ENCODE measurements around the gene TMED1. TPM values are rescaled to one million over a fixed set of nuclear protein-coding genes. Genes with fewer than 3 reads are reported as not detected.

TMED1 gene
- total and polyA plus RNA-seq, 2 donors (not counting 1 experiment from before 2014, with no cell fraction given), result 40.1 to 42.3 TPM

- H3K4me1 ChIP-seq (ENCODE audit: control insufficient read depth, extremely low read depth, insufficient read depth, low read length), result peaks cover 8% of the 10 kb centered on the region
- H4K20me1 ChIP-seq (ENCODE audit: control insufficient read depth, extremely low read depth, insufficient read depth, low read length), result no peaks in the 10 kb centered on the region
- peak overlapping the region; percentile 93 for H3K9ac ChIP-seq (ENCODE audit: insufficient read depth, low read length)
- H3K36me3 ChIP-seq (ENCODE audit: control insufficient read depth, insufficient read depth, low read length), result peaks cover 9% of the 10 kb centered on the region
- H3K9me3 ChIP-seq (ENCODE audit: control insufficient read depth, insufficient read depth, low read depth, low read length), result no peaks in the 10 kb centered on the region
- TF ChIP-seq, protein P1, sequence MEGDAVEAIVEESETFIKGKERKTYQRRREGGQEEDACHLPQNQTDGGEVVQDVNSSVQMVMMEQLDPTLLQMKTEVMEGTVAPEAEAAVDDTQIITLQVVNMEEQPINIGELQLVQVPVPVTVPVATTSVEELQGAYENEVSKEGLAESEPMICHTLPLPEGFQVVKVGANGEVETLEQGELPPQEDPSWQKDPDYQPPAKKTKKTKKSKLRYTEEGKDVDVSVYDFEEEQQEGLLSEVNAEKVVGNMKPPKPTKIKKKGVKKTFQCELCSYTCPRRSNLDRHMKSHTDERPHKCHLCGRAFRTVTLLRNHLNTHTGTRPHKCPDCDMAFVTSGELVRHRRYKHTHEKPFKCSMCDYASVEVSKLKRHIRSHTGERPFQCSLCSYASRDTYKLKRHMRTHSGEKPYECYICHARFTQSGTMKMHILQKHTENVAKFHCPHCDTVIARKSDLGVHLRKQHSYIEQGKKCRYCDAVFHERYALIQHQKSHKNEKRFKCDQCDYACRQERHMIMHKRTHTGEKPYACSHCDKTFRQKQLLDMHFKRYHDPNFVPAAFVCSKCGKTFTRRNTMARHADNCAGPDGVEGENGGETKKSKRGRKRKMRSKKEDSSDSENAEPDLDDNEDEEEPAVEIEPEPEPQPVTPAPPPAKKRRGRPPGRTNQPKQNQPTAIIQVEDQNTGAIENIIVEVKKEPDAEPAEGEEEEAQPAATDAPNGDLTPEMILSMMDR (conservative IDR thresholded peaks at IDR 0.05 in 1 of 2, IDR thresholded peaks at IDR 0.05 in 1 of 2; ENCODE audit: low read depth in 1 of 2, low read length in 2 of 2), result no peak
- no peak for TF ChIP-seq EZH2 (IDR thresholded peaks at IDR 0.05; ENCODE audit: low read length, missing control alignments)
- H3K79me2 ChIP-seq (ENCODE audit: control insufficient read depth, insufficient read depth, low read length), result no peaks in the 10 kb centered on the region
- H3K4me2 ChIP-seq (ENCODE audit: extremely low read depth, insufficient read depth, low read length), result peak overlapping the region; percentile 84
- peak; percentile 77 to 93 for DNase-seq (ENCODE audit: low read depth in 2 of 2)
- H3K27me3 ChIP-seq (ENCODE audit: control insufficient read depth, insufficient read depth, low read length), result no peaks in the 10 kb centered on the region
- H2AFZ ChIP-seq (ENCODE audit: low read length), result peak overlapping the region; percentile 85
- peak overlapping the region; percentile 97 for H3K27ac ChIP-seq (ENCODE audit: insufficient read depth, low read length)
- H3K4me3 ChIP-seq (replicated peaks in 1 of 4; ENCODE audit: control extremely low read depth in 1 of 4, insufficient read depth in 1 of 4, low read depth in 3 of 4, low read length in 4 of 4), result peak overlapping the region; percentile 64 to 85 (median 74)
Observed at GRCh38 chr19:10836479-10837330, 693 bp upstream of the TMED1 start.

DNA sequence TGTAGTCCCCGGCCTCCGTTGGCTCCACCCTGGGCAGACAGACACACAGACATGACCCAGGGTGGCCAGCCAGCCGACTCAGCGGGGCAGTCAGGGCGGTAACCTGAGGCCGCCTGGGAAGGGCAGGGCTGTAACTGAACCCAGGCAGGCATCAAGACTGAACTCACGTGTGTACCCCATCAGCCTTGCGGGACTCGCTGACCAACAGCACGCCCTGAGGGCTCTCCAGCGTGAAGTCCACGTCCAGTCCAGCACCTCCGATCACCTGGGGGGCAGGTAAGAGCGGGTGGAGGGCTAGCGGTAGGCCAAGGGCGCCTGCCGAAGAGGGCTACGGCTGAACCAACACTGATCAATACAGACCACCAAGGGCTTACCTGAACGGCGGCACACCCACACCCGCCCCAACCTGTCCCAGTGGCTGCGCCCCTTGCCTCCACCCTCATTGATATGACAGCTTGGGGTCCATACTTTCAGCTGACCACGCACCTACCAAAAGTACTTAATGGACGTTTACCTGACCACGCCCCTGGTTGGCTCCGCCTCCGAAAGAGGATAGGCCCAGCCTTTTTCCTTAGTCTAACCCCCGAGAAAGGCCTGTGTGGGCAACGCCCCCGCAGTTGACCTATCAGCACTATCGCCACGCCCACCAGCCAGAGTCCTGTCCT, 791 bp downstream of the TMED1 start:
- H3K4me2 ChIP-seq (ENCODE audit: extremely low read depth, insufficient read depth, low read length), result peak overlapping the region; percentile 40
- no peaks in the 10 kb centered on the region for H4K20me1 ChIP-seq (ENCODE audit: control insufficient read depth, extremely low read depth, insufficient read depth, low read length)
- TF ChIP-seq, protein P1 (conservative IDR thresholded peaks at IDR 0.05 in 1 of 2, IDR thresholded peaks at IDR 0.05 in 1 of 2; ENCODE audit: low read depth in 1 of 2, low read length in 2 of 2), result no peak
- TF ChIP-seq EZH2 (IDR thresholded peaks at IDR 0.05; ENCODE audit: low read length, missing control alignments), result no peak
- no peak for DNase-seq (ENCODE audit: low read depth in 2 of 2)
- peaks cover 9% of the 10 kb centered on the region for H3K36me3 ChIP-seq (ENCODE audit: control insufficient read depth, insufficient read depth, low read length)
- peak overlapping the region in 3 of 4 experiments; percentile 22 to 80 (median 42) for H3K4me3 ChIP-seq (replicated peaks in 1 of 4; ENCODE audit: control extremely low read depth in 1 of 4, insufficient read depth in 1 of 4, low read depth in 3 of 4, low read length in 4 of 4)
- H3K9me3 ChIP-seq (ENCODE audit: control insufficient read depth, insufficient read depth, low read depth, low read length), result no peaks in the 10 kb centered on the region
- H3K79me2 ChIP-seq (ENCODE audit: control insufficient read depth, insufficient read depth, low read length), result no peaks in the 10 kb centered on the region
- no peak overlapping the region for H2AFZ ChIP-seq (ENCODE audit: low read length)
- H3K27ac ChIP-seq (ENCODE audit: insufficient read depth, low read length), result peak overlapping the region; percentile 18
- H3K9ac ChIP-seq (ENCODE audit: insufficient read depth, low read length), result no peak overlapping the region
- peaks cover 8% of the 10 kb centered on the region for H3K4me1 ChIP-seq (ENCODE audit: control insufficient read depth, extremely low read depth, insufficient read depth, low read length)
- no peaks in the 10 kb centered on the region for H3K27me3 ChIP-seq (ENCODE audit: control insufficient read depth, insufficient read depth, low read length)

- Histone ChIP-seq H3K4me2 (ENCODE audit: extremely low read depth, insufficient read depth, low read length) (no peak overlapping the region), H4K20me1 (ENCODE audit: control insufficient read depth, extremely low read depth, insufficient read depth, low read length) (no peaks in the 10 kb centered on the region), H3K4me3 (replicated peaks in 1 of 4; ENCODE audit: control extremely low read depth in 1 of 4, insufficient read depth in 1 of 4, low read depth in 3 of 4, low read length in 4 of 4) (no peak overlapping the region), H3K79me2 (ENCODE audit: control insufficient read depth, insufficient read depth, low read length) (no peaks in the 10 kb centered on the region), H3K27ac (ENCODE audit: insufficient read depth, low read length) (no peak overlapping the region), H3K4me1 (ENCODE audit: control insufficient read depth, extremely low read depth, insufficient read depth, low read length) (peaks cover 8% of the 10 kb centered on the region), H3K9me3 (ENCODE audit: control insufficient read depth, insufficient read depth, low read depth, low read length) (no peaks in the 10 kb centered on the region), H3K36me3 (ENCODE audit: control insufficient read depth, insufficient read depth, low read length) (peaks cover 17% of the 10 kb centered on the region), H3K9ac (ENCODE audit: insufficient read depth, low read length) (no peak overlapping the region), H2AFZ (ENCODE audit: low read length) (no peak overlapping the region), H3K27me3 (ENCODE audit: control insufficient read depth, insufficient read depth, low read length) (no peaks in the 10 kb centered on the region)
- DNase-seq (ENCODE audit: low read depth in 2 of 2), result no peak
- TF ChIP-seq, protein P1 (conservative IDR thresholded peaks at IDR 0.05 in 1 of 2, IDR thresholded peaks at IDR 0.05 in 1 of 2; ENCODE audit: low read depth in 1 of 2, low read length in 2 of 2), result no peak
- no peak for TF ChIP-seq EZH2 (IDR thresholded peaks at IDR 0.05; ENCODE audit: low read length, missing control alignments)
Observed at GRCh38 chr19:10832939-10833296, 3.1 kb downstream of the TMED1 start.
